ENCODE results near the gene DOCK3. TPM values are rescaled to one million over a fixed set of nuclear protein-coding genes. Genes with fewer than 3 reads are reported as not detected.

The DOCK3 gene
- total and polyA plus RNA-seq, 10 of the 15 experiments (the other 5 are each of a cell fraction or from before 2014, with no cell fraction given), result 0.02 to 0.52 (median 0.04) TPM; not detected in 5

DNA sequence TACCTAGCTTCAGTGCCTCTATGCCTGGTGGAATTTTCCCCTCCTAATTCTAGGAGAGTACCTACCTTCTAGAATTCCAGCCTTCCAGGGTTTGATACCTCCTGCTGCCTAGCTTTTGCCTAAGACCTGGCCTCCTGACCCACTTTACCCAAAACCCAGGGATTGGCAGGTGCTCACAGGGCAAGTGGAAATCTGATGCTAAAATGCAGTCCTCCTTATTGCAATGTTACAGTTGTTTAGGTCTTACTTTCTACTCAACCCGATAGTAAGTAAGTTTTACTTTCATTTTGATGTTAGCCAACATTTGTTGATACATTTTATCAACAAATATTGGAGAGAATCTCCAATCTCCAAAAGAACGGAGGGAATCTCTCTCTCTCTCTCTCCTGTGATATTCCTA lies 275.9 kb downstream of the DOCK3 start:
- TF ChIP-seq TBL1XR1 (IDR thresholded peaks at IDR 0.05; ENCODE audit: low read depth, low read length) (no peak), MTA2 (IDR thresholded peaks at IDR 0.05; ENCODE audit: low read depth) (no peak), ESRRA (IDR thresholded peaks at IDR 0.05; ENCODE audit: low read length) (no peak), IKZF1 (conservative IDR thresholded peaks at IDR 0.05) (no peak), NFIC (IDR thresholded peaks at IDR 0.05; ENCODE audit: low read depth, low read length) (no peak)
- TF ChIP-seq, protein P1, sequence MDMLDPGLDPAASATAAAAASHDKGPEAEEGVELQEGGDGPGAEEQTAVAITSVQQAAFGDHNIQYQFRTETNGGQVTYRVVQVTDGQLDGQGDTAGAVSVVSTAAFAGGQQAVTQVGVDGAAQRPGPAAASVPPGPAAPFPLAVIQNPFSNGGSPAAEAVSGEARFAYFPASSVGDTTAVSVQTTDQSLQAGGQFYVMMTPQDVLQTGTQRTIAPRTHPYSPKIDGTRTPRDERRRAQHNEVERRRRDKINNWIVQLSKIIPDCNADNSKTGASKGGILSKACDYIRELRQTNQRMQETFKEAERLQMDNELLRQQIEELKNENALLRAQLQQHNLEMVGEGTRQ (IDR thresholded peaks at IDR 0.05; ENCODE audit: borderline replicate concordance, low read depth, low read length), result no peak
- TF ChIP-seq, protein P2, sequence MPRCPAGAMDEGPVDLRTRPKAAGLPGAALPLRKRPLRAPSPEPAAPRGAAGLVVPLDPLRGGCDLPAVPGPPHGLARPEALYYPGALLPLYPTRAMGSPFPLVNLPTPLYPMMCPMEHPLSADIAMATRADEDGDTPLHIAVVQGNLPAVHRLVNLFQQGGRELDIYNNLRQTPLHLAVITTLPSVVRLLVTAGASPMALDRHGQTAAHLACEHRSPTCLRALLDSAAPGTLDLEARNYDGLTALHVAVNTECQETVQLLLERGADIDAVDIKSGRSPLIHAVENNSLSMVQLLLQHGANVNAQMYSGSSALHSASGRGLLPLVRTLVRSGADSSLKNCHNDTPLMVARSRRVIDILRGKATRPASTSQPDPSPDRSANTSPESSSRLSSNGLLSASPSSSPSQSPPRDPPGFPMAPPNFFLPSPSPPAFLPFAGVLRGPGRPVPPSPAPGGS (IDR thresholded peaks at IDR 0.05; ENCODE audit: borderline replicate concordance, insufficient read depth, low read depth, low read length, poor library complexity, severe bottlenecking), result no peak
- TF ChIP-seq, protein P3, sequence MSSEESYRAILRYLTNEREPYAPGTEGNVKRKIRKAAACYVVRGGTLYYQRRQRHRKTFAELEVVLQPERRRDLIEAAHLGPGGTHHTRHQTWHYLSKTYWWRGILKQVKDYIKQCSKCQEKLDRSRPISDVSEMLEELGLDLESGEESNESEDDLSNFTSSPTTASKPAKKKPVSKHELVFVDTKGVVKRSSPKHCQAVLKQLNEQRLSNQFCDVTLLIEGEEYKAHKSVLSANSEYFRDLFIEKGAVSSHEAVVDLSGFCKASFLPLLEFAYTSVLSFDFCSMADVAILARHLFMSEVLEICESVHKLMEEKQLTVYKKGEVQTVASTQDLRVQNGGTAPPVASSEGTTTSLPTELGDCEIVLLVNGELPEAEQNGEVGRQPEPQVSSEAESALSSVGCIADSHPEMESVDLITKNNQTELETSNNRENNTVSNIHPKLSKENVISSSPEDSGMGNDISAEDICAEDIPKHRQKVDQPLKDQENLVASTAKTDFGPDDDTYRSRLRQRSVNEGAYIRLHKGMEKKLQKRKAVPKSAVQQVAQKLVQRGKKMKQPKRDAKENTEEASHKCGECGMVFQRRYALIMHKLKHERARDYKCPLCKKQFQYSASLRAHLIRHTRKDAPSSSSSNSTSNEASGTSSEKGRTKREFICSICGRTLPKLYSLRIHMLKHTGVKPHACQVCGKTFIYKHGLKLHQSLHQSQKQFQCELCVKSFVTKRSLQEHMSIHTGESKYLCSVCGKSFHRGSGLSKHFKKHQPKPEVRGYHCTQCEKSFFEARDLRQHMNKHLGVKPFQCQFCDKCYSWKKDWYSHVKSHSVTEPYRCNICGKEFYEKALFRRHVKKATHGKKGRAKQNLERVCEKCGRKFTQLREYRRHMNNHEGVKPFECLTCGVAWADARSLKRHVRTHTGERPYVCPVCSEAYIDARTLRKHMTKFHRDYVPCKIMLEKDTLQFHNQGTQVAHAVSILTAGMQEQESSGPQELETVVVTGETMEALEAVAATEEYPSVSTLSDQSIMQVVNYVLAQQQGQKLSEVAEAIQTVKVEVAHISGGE (CRISPR knock-in tag; IDR thresholded peaks at IDR 0.05), result no peak
- ATAC-seq (no peak; the same call in 1 of the 3 replicates), FAIRE-seq (no peak), DNase-seq (ENCODE audit: low read depth, low spot score) (no peak)
- H3K4me2 ChIP-seq (ENCODE audit: control insufficient read depth, insufficient read depth), result peak overlapping the region; percentile 68
- H4K20me1 ChIP-seq (ENCODE audit: control insufficient read depth, insufficient read depth), result no peaks in the 10 kb centered on the region
- H3K27ac ChIP-seq (ENCODE audit: control insufficient read depth, insufficient read depth), result no peak overlapping the region
- SMC1A ChIA-PET (ENCODE audit: uncharacterized antibody, unreplicated experiment), result interaction anchor here (0.6 to 1.9 kb wide), 3 partner anchors 15 to 233 kb away, joined by 3 to 4 read pairs (median 3); no protein-coding TSS in a partner anchor
- POLR2A ChIA-PET, result no interaction called here
- RAD21 ChIA-PET (ENCODE audit: unreplicated experiment), result no interaction called here
- CTCF ChIA-PET, result interaction anchor here (0.6 to 1.2 kb wide), 2 partner anchors 21 to 552 kb away, joined by 4 read pairs; no protein-coding TSS in a partner anchor
- no peaks in the 10 kb centered on the region for H3K36me3 ChIP-seq (ENCODE audit: control insufficient read depth in 2 of 2, insufficient read depth in 2 of 2, low read length in 1 of 2)
- no peaks in the 10 kb centered on the region for H3K9me3 ChIP-seq (replicated peaks; ENCODE audit: control insufficient read depth, insufficient read depth, low read length)
- H2AFZ ChIP-seq (ENCODE audit: control insufficient read depth, low read depth, low read length), result peak overlapping the region; percentile 84
- intact Hi-C loops (cut with micrococcal nuclease; ENCODE audit: unreplicated experiment), result no loop called here
- 0% methylated on average over 2 of the region's 2 CpGs for WGBS (ENCODE audit: insufficient coverage, insufficient replicate concordance, low lambda C conversion rate, missing lambda C conversion rate)
- no TSS peak for BruUV-seq (replicated peaks)
- peak overlapping the region; percentile 47; the same call in 1 of the 2 replicates for H3K4me3 ChIP-seq
- H3K9ac ChIP-seq (ENCODE audit: control insufficient read depth, insufficient read depth, low read length), result peak overlapping the region; percentile 24; the same call in 1 of the 2 replicates
- H3K27me3 ChIP-seq (replicated peaks in 1 of 2; ENCODE audit: control insufficient read depth in 2 of 2, insufficient read depth in 2 of 2, low read length in 1 of 2), result no peaks in the 10 kb centered on the region
- no peaks in the 10 kb centered on the region for H3K79me2 ChIP-seq (ENCODE audit: control insufficient read depth, insufficient read depth, low read length)
- no peaks in the 10 kb centered on the region for H3K4me1 ChIP-seq (ENCODE audit: control insufficient read depth, insufficient read depth, low read length)
- in situ Hi-C loops (cut with MboI), result no loop called here
